Stimulated activated CD8-positive, alpha-beta memory T cell treated with anti-CD3 and anti-CD28 coated beads, Interleukin-15, amount 100 ng/mL, for 48 hours (primary cell): ENCODE data around the gene RBPJ.
"Not testable (repeated sequence)": the region's sequence is repeated elsewhere in the genome, so short reads cannot be mapped to it uniquely, and the experiment has no call there.

Source experiments
- DNase-seq, 2 donors: peaks; one replicate each; pipeline ENCODE4 v3.0.0-alpha.2; 2020; ENCODE audit warnings: low read depth in 2 of 2

The RBPJ gene

DNA sequence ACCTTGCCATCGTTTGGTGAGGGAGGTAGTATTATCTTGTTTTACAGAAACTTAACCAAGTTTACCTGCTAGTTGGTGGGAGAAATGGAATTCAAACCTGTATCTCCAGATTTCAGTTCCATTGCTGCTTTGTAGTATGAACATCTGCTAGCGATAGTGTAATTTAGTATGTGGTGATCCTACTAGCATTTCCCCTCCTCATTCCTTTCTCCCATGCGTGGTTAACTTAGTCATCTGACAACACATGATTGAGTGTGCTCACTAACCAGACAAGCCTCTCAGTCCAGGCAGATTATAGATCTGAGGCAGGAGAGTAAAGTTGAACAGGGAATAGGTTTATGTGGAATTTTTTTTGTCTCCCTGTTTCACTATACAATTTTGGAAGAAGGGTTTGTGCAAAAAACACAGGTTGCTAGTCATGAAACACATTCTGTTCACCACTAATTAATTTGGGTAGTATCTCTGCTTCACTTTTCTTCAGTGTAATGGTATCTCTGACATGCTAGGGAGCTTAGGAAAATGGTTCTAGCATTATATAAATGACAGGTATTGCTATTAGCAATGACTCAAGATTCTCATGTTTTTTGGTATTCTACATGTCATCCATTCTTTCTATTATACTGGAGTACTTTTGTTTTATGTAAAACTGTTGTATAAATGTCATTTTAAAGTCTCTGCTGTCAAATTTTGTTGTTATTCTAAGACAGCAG lies 21.7 kb downstream of the RBPJ start:
- no peak for DNase-seq

- no peak for DNase-seq
Measured at GRCh38 chr4:26343038-26343398, 22.2 kb downstream of the RBPJ start.

- DNase-seq: no peak
Measured at GRCh38 chr4:26344901-26345564, 24.2 kb downstream of the RBPJ start.

DNA sequence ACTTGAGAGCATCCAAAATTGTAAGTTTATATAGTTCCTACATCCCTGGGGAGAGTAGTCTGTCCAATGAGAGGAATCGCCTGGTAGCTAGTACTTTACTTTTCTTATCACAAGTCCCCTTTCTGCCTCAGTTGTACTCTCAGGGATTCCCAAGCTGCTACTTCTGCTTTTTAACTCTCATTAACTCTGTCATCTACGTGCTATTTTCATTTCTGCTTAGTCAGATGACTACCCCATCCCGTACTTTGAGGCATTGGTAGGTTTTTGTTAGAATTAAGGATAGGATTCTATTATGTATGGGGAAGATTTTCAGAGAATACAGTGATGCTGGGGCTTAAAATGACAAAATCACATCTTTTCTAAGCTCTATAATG lies 24.7 kb downstream of the RBPJ start:
- DNase-seq: no peak

GRCh38 chr4:26346203-26346620 lies 25.4 kb downstream of the RBPJ start:
- no peak for DNase-seq

- no peak for DNase-seq
Measured at GRCh38 chr4:26349496-26349895, 28.7 kb downstream of the RBPJ start.

- DNase-seq: no peak
Measured at GRCh38 chr4:26351685-26352084, 30.9 kb downstream of the RBPJ start.

- DNase-seq: no peak
Measured at GRCh38 chr4:26354491-26354890, 33.7 kb downstream of the RBPJ start.

GRCh38 chr4:26355392-26356052 lies 34.7 kb downstream of the RBPJ start:
- no peak for DNase-seq

GRCh38 chr4:26356081-26356501 lies 35.3 kb downstream of the RBPJ start:
- DNase-seq: no peak

DNA sequence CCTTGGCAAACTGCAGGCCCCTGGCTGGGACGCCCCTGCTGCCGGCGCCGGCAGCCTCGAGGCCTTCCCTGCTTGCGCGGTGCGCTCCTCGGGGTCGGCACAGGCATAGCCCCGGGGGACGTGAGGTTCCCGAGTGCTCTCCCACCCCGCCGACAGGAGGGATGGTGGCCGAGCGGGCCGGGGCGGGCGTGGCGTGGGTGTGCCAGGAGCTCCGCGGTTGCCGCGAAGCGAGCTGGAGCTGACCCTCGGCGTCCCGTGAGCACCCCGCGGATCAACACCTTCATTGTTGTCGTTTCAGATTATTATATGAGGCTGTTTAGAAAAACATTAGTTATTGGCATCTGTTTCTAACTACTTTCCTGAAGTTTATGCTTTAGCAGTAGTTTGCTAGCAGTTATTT lies 38.7 kb downstream of the RBPJ start:
- DNase-seq: not testable (repeated sequence)

GRCh38 chr4:26360273-26360672 lies 39.5 kb downstream of the RBPJ start:
- DNase-seq: no peak

DNA sequence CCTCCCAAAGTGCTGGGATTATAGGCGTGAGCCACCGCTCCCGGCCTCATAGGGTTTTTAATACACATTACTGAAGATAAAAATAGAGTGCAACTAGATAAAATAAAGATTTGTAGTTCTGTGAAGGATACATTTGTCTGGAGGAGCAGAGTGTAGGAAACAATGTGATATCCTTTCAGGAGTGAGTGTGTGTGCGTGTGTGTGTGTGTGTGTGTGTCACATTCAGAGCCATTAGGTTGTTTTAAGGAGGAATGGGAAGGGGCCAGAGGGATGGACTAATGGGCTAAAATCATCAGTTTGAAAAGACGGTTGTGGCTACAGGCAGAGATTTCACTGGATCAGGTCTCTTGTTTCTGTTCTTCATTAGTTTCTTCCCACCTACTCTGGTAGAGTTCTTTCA lies 40.0 kb downstream of the RBPJ start:
- no peak for DNase-seq

DNA sequence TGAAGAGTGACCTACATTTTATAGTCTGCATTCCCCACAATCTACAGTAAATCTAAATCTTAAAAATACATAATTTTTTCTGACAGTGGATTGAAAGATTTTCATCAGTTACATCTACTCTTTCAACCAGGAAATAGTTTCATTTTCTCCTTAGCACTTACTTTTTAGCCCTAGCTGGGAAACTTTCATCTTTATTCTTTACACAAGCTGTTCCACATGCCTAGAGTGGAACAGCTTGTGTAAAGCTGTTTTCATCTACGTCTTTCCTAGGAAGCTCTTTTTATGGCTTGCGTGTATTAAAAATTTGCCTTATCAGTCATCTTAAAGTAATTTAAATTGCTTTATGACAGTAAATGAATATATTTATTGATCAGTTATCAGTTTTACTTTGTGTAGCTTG lies 40.5 kb downstream of the RBPJ start:
- DNase-seq: no peak

- no peak for DNase-seq
Measured at GRCh38 chr4:26362745-26363439, 42.1 kb downstream of the RBPJ start.

DNA sequence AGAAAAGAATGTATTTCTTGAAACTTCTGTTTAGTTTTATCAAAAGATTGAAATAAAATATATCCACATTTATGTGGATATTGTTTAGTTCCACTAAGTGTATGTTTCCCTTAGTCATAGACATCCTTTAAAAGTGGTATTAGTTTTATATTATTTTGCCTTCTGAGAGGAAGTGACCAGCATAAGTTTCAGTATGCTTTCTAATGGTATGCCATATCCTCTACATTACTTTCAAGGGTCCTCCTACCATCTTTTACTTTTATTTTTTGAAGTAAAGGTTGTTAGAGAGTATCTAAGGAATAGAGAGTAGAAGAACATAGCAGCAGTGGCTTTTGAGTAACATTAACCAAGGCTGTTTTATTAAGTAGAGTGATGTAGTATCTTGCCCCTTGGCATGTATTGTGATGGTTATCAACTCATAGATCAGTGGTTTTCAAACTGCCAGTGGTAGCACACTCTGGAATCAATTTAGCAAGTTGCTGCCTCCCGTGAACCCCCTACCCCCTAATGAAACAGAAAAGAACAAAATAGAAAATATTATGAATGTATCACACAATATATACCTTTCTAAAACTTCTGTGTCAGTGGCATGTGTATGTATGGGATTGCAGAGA lies 44.8 kb downstream of the RBPJ start:
- no peak for DNase-seq

- no peak for DNase-seq
Measured at GRCh38 chr4:26367811-26368210, 47.0 kb downstream of the RBPJ start.

DNA sequence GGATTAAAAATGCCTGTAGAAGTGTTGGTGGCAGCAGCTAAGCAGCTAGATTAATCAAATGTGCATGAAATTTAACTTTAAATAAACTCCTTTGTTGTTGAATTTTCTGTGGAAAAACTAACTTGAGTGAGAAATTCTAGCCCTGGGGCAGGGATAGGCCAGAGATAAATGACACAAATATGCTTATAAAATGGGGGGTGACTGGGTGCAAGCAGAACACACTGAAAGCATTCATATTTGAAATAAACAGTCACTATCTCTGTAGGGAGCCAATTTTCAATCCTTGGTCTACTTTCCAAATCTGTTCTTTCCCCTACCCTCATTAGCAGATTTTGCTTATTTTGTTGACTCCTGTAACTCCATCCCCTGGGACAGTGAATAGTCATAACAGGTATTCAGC lies 47.9 kb downstream of the RBPJ start:
- no peak for DNase-seq

DNA sequence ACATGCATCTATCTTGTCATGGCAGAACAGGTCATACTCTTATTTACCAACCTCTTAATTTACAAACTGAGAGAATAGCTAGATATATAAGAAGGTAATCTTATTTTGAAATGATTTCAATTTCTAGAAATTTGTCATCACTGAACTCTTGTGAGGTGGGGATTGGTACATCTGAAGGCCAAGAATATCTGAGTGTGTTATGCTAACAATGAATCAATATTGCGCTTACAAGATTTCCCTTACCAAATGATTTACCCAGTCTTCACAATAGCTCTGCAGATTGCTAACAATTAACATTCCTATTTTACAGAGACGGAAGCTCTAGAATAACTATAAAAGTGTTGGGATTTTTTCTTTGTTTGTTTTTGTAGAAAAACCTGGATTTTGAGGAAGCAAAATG lies 48.3 kb downstream of the RBPJ start:
- DNase-seq: no peak

DNA sequence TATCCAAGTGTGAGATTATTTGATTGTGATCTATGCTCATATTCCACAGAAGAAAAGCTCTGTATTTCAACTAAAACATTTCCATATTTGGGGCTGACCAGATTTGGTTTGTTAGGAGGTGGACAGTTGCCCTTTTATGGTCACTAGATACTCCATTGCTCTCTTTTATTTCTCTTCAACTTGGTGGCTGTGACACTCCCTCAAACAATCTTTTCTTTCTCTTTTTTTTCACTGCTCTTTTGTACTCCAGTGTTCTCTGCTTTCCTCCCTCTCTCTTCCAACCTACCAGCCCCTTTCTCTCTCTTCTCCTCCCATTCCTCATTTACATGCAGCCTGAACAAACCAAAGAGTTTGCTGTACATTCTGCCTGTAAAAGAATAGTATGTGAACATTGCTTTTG lies 48.8 kb downstream of the RBPJ start:
- no peak for DNase-seq

- DNase-seq: no peak
Measured at GRCh38 chr4:26372076-26372475, 51.3 kb downstream of the RBPJ start.

- DNase-seq: peak; percentile 4 to 15
Measured at GRCh38 chr4:26372525-26373172, 51.8 kb downstream of the RBPJ start.
